ENCODE data around the gene CHST8.

GRCh38 chr19:33759356-33759755 is 137.6 kb downstream of the CHST8 start:
- TF ChIP-seq CTCF (IDR thresholded peaks at IDR 0.05) = no peak
- no peak for TF ChIP-seq CDX4 (CRISPR knock-in tag; IDR thresholded peaks at IDR 0.05; ENCODE audit: borderline replicate concordance)
- TF ChIP-seq, protein P1, sequence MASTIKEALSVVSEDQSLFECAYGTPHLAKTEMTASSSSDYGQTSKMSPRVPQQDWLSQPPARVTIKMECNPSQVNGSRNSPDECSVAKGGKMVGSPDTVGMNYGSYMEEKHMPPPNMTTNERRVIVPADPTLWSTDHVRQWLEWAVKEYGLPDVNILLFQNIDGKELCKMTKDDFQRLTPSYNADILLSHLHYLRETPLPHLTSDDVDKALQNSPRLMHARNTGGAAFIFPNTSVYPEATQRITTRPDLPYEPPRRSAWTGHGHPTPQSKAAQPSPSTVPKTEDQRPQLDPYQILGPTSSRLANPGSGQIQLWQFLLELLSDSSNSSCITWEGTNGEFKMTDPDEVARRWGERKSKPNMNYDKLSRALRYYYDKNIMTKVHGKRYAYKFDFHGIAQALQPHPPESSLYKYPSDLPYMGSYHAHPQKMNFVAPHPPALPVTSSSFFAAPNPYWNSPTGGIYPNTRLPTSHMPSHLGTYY (CRISPR knock-in tag; IDR thresholded peaks at IDR 0.05) = no peak
- TF ChIP-seq ZNF423 (CRISPR knock-in tag; IDR thresholded peaks at IDR 0.05) = no peak
- TF ChIP-seq, protein P2, sequence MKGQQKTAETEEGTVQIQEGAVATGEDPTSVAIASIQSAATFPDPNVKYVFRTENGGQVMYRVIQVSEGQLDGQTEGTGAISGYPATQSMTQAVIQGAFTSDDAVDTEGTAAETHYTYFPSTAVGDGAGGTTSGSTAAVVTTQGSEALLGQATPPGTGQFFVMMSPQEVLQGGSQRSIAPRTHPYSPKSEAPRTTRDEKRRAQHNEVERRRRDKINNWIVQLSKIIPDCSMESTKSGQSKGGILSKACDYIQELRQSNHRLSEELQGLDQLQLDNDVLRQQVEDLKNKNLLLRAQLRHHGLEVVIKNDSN (CRISPR knock-in tag; IDR thresholded peaks at IDR 0.05) = no peak
- no peak for TF ChIP-seq EMX1 (CRISPR knock-in tag; IDR thresholded peaks at IDR 0.05)
- TF ChIP-seq, protein P3, sequence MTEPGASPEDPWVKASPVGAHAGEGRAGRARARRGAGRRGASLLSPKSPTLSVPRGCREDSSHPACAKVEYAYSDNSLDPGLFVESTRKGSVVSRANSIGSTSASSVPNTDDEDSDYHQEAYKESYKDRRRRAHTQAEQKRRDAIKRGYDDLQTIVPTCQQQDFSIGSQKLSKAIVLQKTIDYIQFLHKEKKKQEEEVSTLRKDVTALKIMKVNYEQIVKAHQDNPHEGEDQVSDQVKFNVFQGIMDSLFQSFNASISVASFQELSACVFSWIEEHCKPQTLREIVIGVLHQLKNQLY (CRISPR knock-in tag; IDR thresholded peaks at IDR 0.05) = no peak
- TF ChIP-seq TCF7 (CRISPR knock-in tag; IDR thresholded peaks at IDR 0.05; ENCODE audit: low read depth) = no peak
- no peak for TF ChIP-seq NFATC4 (CRISPR knock-in tag; IDR thresholded peaks at IDR 0.05)

Measured in WTC11 (cell line).